HG03060 (cell line): ENCODE measurements around the gene OLAH.
A peak's percentile ranks its signal among the peaks of the same experiment; 100 is the strongest.

Experiments used
- ATAC-seq: cut with Tn5 transposase; IDR thresholded peaks from one replicate; pipeline ENCODE4 v1.9.1; 2021; ENCODE audit warnings: low read depth, moderate number of reproducible peaks; ENCODE audit not compliant: unreplicated experiment

The OLAH gene

DNA sequence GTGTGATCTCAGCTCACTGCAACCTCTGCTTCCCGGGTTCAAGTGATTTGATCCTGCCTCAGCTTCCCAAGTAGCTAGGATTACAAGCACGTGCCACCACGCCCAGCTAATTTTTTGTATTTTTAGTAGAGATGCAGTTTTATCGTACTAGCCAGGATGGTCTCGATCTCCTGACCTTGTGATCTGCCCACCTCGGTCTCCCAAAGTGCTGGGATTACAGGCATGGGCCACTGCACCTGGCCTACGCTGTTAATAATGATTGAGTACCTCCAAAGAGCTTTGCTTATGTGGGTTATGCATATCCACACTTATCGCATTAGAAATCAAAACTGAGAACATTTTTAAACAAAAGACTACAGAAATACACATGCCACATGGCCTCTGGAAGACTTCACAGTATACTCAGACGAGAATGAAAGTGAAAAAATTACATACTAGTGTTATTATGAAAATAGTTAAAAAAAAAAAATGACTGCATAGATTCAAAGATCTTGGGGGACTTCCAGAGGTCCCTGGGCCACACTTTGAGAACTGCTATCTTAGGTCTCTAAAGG is 78.8 kb downstream of the OLAH start:
- peak; percentile 77 for ATAC-seq
